ENCODE results near the gene OR52A1. TPM values are rescaled to one million over a fixed set of nuclear protein-coding genes. Genes with fewer than 3 reads are reported as not detected.

The OR52A1 gene
- total RNA-seq (2022; extraction: Qiagen RNA extraction) = not detected in 5 replicates

DNA sequence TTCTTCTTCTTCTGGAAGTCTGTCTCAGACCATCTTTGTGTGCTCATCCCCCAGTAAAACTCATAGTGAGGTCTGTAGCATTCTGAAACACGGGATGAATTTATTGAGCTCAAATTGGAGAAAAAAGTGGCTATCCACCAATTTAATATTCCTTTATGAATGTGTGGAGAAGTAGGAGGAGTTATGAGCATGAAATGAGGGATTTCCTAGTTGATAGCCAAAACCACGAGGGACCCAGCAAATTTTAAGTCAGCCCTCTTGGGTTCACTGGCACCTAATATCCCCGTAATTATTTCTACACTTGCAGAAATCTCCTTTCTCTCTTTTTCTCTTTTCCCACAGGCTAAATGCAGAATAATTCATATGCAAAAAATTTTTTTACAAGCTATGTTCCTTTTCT lies at the start of gene OR52A1:
Gene OR52A1, minus strand, starts transcription at position 101 of the 400 bp plus-strand sequence. CDS start 2,388 bp downstream, outside the sequence.

DNA sequence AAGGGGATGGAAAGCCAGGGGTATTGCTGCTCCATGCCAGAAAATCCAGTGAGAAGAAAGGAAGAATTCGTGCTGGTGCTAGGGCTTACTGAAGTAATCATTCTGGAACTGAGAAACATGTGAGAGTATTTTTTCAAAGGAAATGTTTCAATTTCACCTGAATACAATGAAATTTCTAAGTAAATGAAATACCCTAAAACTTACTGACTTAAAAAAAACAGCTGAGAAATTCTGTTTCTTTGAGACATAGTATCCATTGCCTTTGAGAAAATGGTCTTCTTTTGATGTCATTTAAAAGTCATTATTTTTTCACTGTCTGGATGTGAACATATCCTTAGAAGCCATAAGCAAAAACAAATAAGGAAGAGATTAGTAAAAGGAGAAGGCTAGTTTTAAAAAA lies 46.0 kb upstream of the OR52A1 start, which contains the start of gene OR51V1:
Gene OR51V1, minus strand, starts transcription at position 101 of the 400 bp plus-strand sequence. Its CDS starts 0 bp downstream, at position 101.

DNA sequence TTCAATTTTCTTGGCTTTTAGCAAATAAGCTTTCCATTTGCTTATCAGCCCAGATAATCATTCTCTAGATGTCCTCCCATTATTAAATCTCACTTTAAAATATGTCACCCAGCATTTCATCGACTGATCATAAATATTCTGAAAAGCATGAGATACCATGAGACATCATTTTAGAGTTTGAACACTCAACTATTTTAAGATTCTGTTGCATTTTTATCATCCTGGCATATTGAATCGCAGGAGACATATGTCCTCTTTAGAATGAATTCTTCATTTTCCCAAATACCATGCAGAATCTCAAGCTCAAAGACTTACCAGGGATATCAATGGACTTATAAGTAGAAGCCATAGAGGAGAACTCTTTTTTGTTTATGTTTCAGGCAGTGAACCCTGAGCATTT lies 16.6 kb downstream of the OR52A1 start, which contains the start of gene OR52A5:
Gene OR52A5, minus strand, starts transcription at position 361 of the 400 bp plus-strand sequence. CDS start 5,714 bp downstream, outside the sequence.

Other genes with a start within 250 kb of the OR52A1 start
- not detected in 5 replicates for gene OR51G2, start 235.4 kb downstream of the OR52A1 start, total RNA-seq (2022; extraction: Qiagen RNA extraction)
- gene OR51G1, start 230.4 kb downstream of the OR52A1 start, total RNA-seq (2022; extraction: Qiagen RNA extraction) = not detected in 5 replicates
- gene OR51A4, start 207.2 kb downstream of the OR52A1 start, total RNA-seq (2022; extraction: Qiagen RNA extraction) = not detected in 5 replicates
- gene OR51A2, start 199.0 kb downstream of the OR52A1 start, total RNA-seq (2022; extraction: Qiagen RNA extraction) = not detected in 5 replicates
- gene OR51L1, start 159.9 kb downstream of the OR52A1 start, total RNA-seq (2022; extraction: Qiagen RNA extraction) = not detected in 5 replicates
- not detected in 5 replicates for gene OR52J3, start 108.2 kb downstream of the OR52A1 start, total RNA-seq (2022; extraction: Qiagen RNA extraction)
- gene OR52E2, start 95.1 kb downstream of the OR52A1 start, total RNA-seq (2022; extraction: Qiagen RNA extraction) = not detected in 5 replicates
- not detected in 5 replicates for gene OR52E1, start 85.2 kb downstream of the OR52A1 start, total RNA-seq (2022; extraction: Qiagen RNA extraction)
- gene OR52A5, start 16.4 kb downstream of the OR52A1 start, total RNA-seq (2022; extraction: Qiagen RNA extraction) = not detected in 5 replicates
- gene OR51V1, start 45.9 kb upstream of the OR52A1 start, total RNA-seq (2022; extraction: Qiagen RNA extraction) = not detected in 5 replicates
- gene HBB, start 72.3 kb upstream of the OR52A1 start, total RNA-seq (2022; extraction: Qiagen RNA extraction) = not detected in 5 replicates
- not detected in 5 replicates for gene HBD, start 79.7 kb upstream of the OR52A1 start, total RNA-seq (2022; extraction: Qiagen RNA extraction)
- not detected in 5 replicates for gene HBG1, start 95.1 kb upstream of the OR52A1 start, total RNA-seq (2022; extraction: Qiagen RNA extraction)
- not detected in 5 replicates for gene HBG2, start 100.0 kb upstream of the OR52A1 start, total RNA-seq (2022; extraction: Qiagen RNA extraction)
- gene HBE1, start 115.2 kb upstream of the OR52A1 start, total RNA-seq (2022; extraction: Qiagen RNA extraction) = 0.20 TPM in 1 of 5 replicates, not detected in the others
- not detected in 5 replicates for gene OR51B4, start 147.2 kb upstream of the OR52A1 start, total RNA-seq (2022; extraction: Qiagen RNA extraction)
- not detected in 5 replicates for gene OR51B2, start 169.5 kb upstream of the OR52A1 start, total RNA-seq (2022; extraction: Qiagen RNA extraction)
- 0.13 TPM in 2 of 5 replicates, not detected in the others for gene OR51B5, start 188.8 kb upstream of the OR52A1 start, total RNA-seq (2022; extraction: Qiagen RNA extraction)
- not detected in 5 replicates for gene OR51B6, start 196.8 kb upstream of the OR52A1 start, total RNA-seq (2022; extraction: Qiagen RNA extraction)
- gene OR51M1, start 229.1 kb upstream of the OR52A1 start, total RNA-seq (2022; extraction: Qiagen RNA extraction) = not detected in 5 replicates

All from A549 treated with Mapracorat at 1 μM for 4 hours (cell line).